H1 (cell line): ENCODE data around the gene CASS4. TPM values are rescaled to one million over a fixed set of nuclear protein-coding genes. Genes with fewer than 3 reads are reported as not detected.

ENCODE experiments used
- CTCF ChIA-PET: fragments of 300-600 bp; sonication (Branson Sonifier 250); formaldehyde crosslinking; loops from one replicate; lab custom pipeline; 2021; ENCODE audit not compliant: partially characterized antibody; lab: Charles Lee
- POLR2A ChIA-PET: fragments of 300-600 bp; sonication (Branson Sonifier 250); formaldehyde crosslinking; loops from one replicate; lab custom pipeline; 2021; ENCODE audit warnings: inconsistent platforms; ENCODE audit not compliant: partially characterized antibody; lab: Charles Lee
- DNase-seq, 2 experiments: peaks; one replicate each; pipeline versions ENCODE4 v3.0.0 to v3.0.0-alpha.2; 2010 to 2022; ENCODE audit warnings: low spot score in 2 of 2, low read depth in 1 of 2, mixed read lengths in 1 of 2
- FAIRE-seq: peaks from 2 replicates; lab custom pipeline; 2011; peaks lifted over from hg19 to GRCh38; lab: Jason Lieb, UNC
- H2AFZ ChIP-seq: 2 replicates; pipeline ENCODE4 v1.8.1; 2012; ENCODE audit warnings: low read length, inconsistent platforms
- H2AK5ac ChIP-seq: 2 replicates; pipeline ENCODE4 v1.6.1; 2013; ENCODE audit warnings: low read depth, low read length
- H2BK120ac ChIP-seq: replicated peaks from 2 replicates; pipeline ENCODE3; 2013; ENCODE audit warnings: low read depth, low read length, inconsistent platforms
- H2BK12ac ChIP-seq: 2 replicates; pipeline ENCODE4 v1.6.1; 2013; ENCODE audit warnings: low read depth, low read length
- H2BK15ac ChIP-seq: 2 replicates; pipeline ENCODE4 v1.6.1; 2013; ENCODE audit warnings: low read length
- H2BK20ac ChIP-seq: 2 replicates; pipeline ENCODE4 v1.6.1; 2013; ENCODE audit warnings: low read length
- H2BK5ac ChIP-seq: 2 replicates; pipeline ENCODE4 v1.6.1; 2013; ENCODE audit warnings: low read depth, low read length
- H3K14ac ChIP-seq: 2 replicates; pipeline ENCODE4 v1.6.1; 2013; ENCODE audit warnings: inconsistent platforms; ENCODE audit not compliant: insufficient read length
- H3K18ac ChIP-seq: 2 replicates; pipeline ENCODE4 v1.6.1; 2013; ENCODE audit warnings: low read length; ENCODE audit errors: extremely low read depth
- H3K23ac ChIP-seq: 2 replicates; pipeline ENCODE4 v1.6.1; 2013; ENCODE audit warnings: inconsistent platforms; ENCODE audit not compliant: insufficient read length
- H3K23me2 ChIP-seq: 2 replicates; pipeline ENCODE4 v1.6.1; 2013; ENCODE audit warnings: low read depth, low read length
- H3K27ac ChIP-seq: 2 replicates; pipeline ENCODE4 v1.6.1; 2011; ENCODE audit warnings: low read depth, low read length, inconsistent platforms
- H3K27me3 ChIP-seq, 4 experiments: replicated peaks in 1 of 4; 1 replicate in 1 of 4; 2 replicates in 3 of 4; pipeline versions ENCODE4 v1.6.1 to v1.8.1; 2011 to 2013; ENCODE audit warnings: low read length in 3 of 4, mild to moderate bottlenecking in 3 of 4, inconsistent platforms in 2 of 4, mixed read lengths in 2 of 4, moderate library complexity in 1 of 4; ENCODE audit not compliant: control insufficient read depth in 3 of 4, insufficient read depth in 3 of 4; ENCODE audit errors: extremely low read depth in 1 of 4
- H3K36me3 ChIP-seq, 4 experiments: 2 replicates each; pipeline versions ENCODE4 v1.6.1 to v1.8.1; 2011 to 2013; ENCODE audit warnings: mild to moderate bottlenecking in 4 of 4, low read length in 3 of 4, moderate library complexity in 2 of 4, control low read depth in 1 of 4, inconsistent platforms in 1 of 4; ENCODE audit not compliant: insufficient read depth in 4 of 4, control insufficient read depth in 2 of 4
- H3K4ac ChIP-seq: replicated peaks from 2 replicates; pipeline ENCODE3; 2013; ENCODE audit warnings: low read length, low read depth, mixed read lengths, inconsistent platforms; ENCODE audit not compliant: insufficient read length
- H3K4me1 ChIP-seq, 4 experiments: replicated peaks in 1 of 4; 1 replicate in 1 of 4; 2 replicates in 3 of 4; pipeline versions ENCODE4 v1.6.1 to v1.8.1; 2011 to 2013; ENCODE audit warnings: low read length in 3 of 4, inconsistent platforms in 2 of 4, mixed read lengths in 1 of 4; ENCODE audit not compliant: insufficient read depth in 4 of 4, control insufficient read depth in 3 of 4
- H3K4me2 ChIP-seq, 2 experiments: 2 replicates each; pipeline versions ENCODE4 v1.6.1 to v1.8.1; 2011 to 2013; ENCODE audit warnings: low read depth in 2 of 2, low read length in 2 of 2, control low read depth in 1 of 2, inconsistent platforms in 1 of 2, mild to moderate bottlenecking in 1 of 2; ENCODE audit not compliant: insufficient read depth in 1 of 2
- H3K4me3 ChIP-seq, 4 experiments: fragments of 200-600, 300-600 bp in 1 of 4; sonication (generic), shearing (Covaris generic), sonication (Bioruptor Twin) in 1 of 4; 2 replicates each; pipeline versions ENCODE4 v1.5.1 to v1.8.1; 2011 to 2016; ENCODE audit warnings: low read length in 4 of 4, low read depth in 3 of 4, control low read depth in 2 of 4, inconsistent platforms in 2 of 4, mild to moderate bottlenecking in 2 of 4, mixed read lengths in 1 of 4, moderate library complexity in 1 of 4; ENCODE audit not compliant: insufficient read depth in 2 of 4; ENCODE audit errors: extremely low read depth in 1 of 4
- H3K56ac ChIP-seq: replicated peaks from 2 replicates; pipeline ENCODE3; 2013; ENCODE audit warnings: low read depth, mild to moderate bottlenecking, mixed read lengths, low read length, inconsistent platforms; ENCODE audit not compliant: insufficient read length
- H3K79me1 ChIP-seq: 2 replicates; pipeline ENCODE4 v1.6.1; 2013; ENCODE audit warnings: low read depth, low read length, control low read depth
- H3K79me2 ChIP-seq, 2 experiments: 2 replicates each; pipeline versions ENCODE4 v1.6.1 to v1.8.1; 2012 to 2013; ENCODE audit warnings: low read length in 2 of 2, mild to moderate bottlenecking in 2 of 2, inconsistent platforms in 1 of 2; ENCODE audit not compliant: insufficient read depth in 2 of 2, control insufficient read depth in 1 of 2
- H3K9ac ChIP-seq, 4 experiments: replicated peaks in 1 of 4; 1 replicate in 1 of 4; 2 replicates in 3 of 4; pipeline versions ENCODE4 v1.6.1 to v1.8.1; 2011 to 2013; ENCODE audit warnings: low read depth in 3 of 4, low read length in 3 of 4, control low read depth in 2 of 4, mild to moderate bottlenecking in 2 of 4, moderate library complexity in 2 of 4, inconsistent platforms in 1 of 4; ENCODE audit errors: extremely low read depth in 1 of 4
- H3K9me3 ChIP-seq, 2 experiments: 2 replicates each; pipeline versions ENCODE4 v1.6.1 to v1.8.1; 2012 to 2013; ENCODE audit warnings: mild to moderate bottlenecking in 2 of 2, moderate library complexity in 2 of 2, control low read depth in 1 of 2, inconsistent platforms in 1 of 2, low read depth in 1 of 2, low read length in 1 of 2, mixed read lengths in 1 of 2; ENCODE audit not compliant: insufficient read depth in 2 of 2
- H4K20me1 ChIP-seq, 2 experiments: replicated peaks in 1 of 2; 2 replicates each; pipeline versions ENCODE3 to v1.8.1; 2011 to 2013; ENCODE audit warnings: inconsistent platforms in 2 of 2, low read length in 2 of 2, mild to moderate bottlenecking in 1 of 2; ENCODE audit not compliant: insufficient read depth in 2 of 2, control insufficient read depth in 1 of 2
- H4K5ac ChIP-seq: 2 replicates; pipeline ENCODE4 v1.6.1; 2013; ENCODE audit warnings: low read length, low read depth, mixed read lengths, inconsistent platforms; ENCODE audit not compliant: insufficient read length
- H4K8ac ChIP-seq: 2 replicates; pipeline ENCODE4 v1.8.0; 2013; ENCODE audit warnings: mild to moderate bottlenecking, moderate library complexity, low read length, inconsistent platforms; ENCODE audit not compliant: insufficient read depth; ENCODE audit errors: extremely low read depth
- H4K91ac ChIP-seq: replicated peaks from 2 replicates; pipeline ENCODE3; 2013; ENCODE audit warnings: low read length, mixed read lengths, inconsistent platforms; ENCODE audit not compliant: insufficient read length
- NANOG ChIP-seq: IDR thresholded peaks from 2 replicates; pipeline ENCODE4 v1.6.1; 2011; ENCODE audit warnings: low read length, low read depth, mild to moderate bottlenecking, inconsistent platforms; ENCODE audit not compliant: insufficient read depth, poor library complexity, severe bottlenecking
- PHF8 ChIP-seq: fragments of 200-600 bp; sonication (generic); conservative IDR thresholded peaks from 2 replicates; pipeline ENCODE4 v1.7.1; 2012; ENCODE audit warnings: low read depth, mild to moderate bottlenecking, inconsistent platforms, low read length, moderate library complexity
- SP2 ChIP-seq: IDR thresholded peaks from 2 replicates; pipeline ENCODE4 v1.6.1; 2012; ENCODE audit warnings: mild to moderate bottlenecking, low read length, inconsistent platforms
- TCF12 ChIP-seq: IDR thresholded peaks from 2 replicates; pipeline ENCODE4 v1.6.1; 2011; ENCODE audit warnings: low read depth, mild to moderate bottlenecking, low read length
- WGBS, 2 experiments: shearing (Covaris generic) in 1 of 2; methylation state at CpG; one replicate each; pipeline versions ENCODE4 v1.1.6 to v1.1.7; 2013 to 2015; ENCODE audit warnings: low lambda C conversion rate in 2 of 2, mixed read lengths in 2 of 2, inconsistent platforms in 1 of 2, low coverage in 1 of 2, missing lambda C conversion rate in 1 of 2; ENCODE audit not compliant: insufficient replicate concordance in 2 of 2, insufficient coverage in 1 of 2, insufficient read length in 1 of 2; ENCODE audit errors: extremely low coverage in 1 of 2, missing lambda C conversion rate in 1 of 2; 5-methylcytosine and 5-hydroxymethylcytosine counted together
- polyA plus RNA-seq, 7 experiments: library from polyadenylated mRNA; depleted of rRNA in 3 of 7; stranded (reverse) in 5 of 7; unstranded in 2 of 7; fragments of >200 nt in 5 of 7; fragments of 200-250 nt in 2 of 7; gene quantifications; 1 replicate in 5 of 7; 2 replicates in 1 of 7; 4 replicates in 1 of 7; pipeline versions ENCODE4 v1.2.1 to v1.2.3, GENCODE V29; 2011 to 2013; ENCODE audit warnings: missing spikeins in 2 of 7, mixed read lengths in 2 of 7
- total RNA-seq: library from RNA; stranded (reverse); fragmentation: NEBNext Ultra II Directional; extraction: Animal tissue kit (Norgen Biotek cat#: 25700); gene quantifications from 2 replicates; pipeline ENCODE4 v1.2.1, GENCODE V29; 2021

The CASS4 gene
- total and polyA plus RNA-seq, 2 of the 8 experiments (the other 6 are each of a cell fraction or from before 2014, with no cell fraction given) = not detected

DNA sequence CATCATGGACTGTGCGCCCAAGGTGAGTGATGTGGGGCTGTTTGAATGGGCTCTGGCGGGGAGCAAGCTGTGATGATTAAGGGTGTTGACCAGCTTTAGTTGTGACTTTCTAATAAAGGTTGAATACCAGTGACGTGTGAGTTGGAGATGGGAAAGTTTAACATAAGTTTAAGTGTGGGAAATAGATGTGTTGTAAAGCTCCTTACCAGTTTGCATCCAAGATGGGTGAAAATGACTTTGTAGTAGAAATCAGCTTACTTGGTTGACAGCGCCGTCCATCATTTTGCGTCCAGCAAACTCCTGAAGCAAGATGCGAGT, 372 bp downstream of the CASS4 start:
- H3K4ac ChIP-seq = no peak overlapping the region
- H3K79me2 ChIP-seq = no peaks in the 10 kb centered on the region
- DNase-seq (no peak), FAIRE-seq (no peak)
- H3K4me1 ChIP-seq = no peaks in the 10 kb centered on the region
- no peaks in the 10 kb centered on the region for H3K27me3 ChIP-seq
- H2BK5ac ChIP-seq = no peak overlapping the region
- H3K9ac ChIP-seq = no peak overlapping the region
- H4K5ac ChIP-seq = no peak overlapping the region
- peaks cover 0 to 10% (median 3%) of the 10 kb centered on the region in 4 experiments; a peak in 6 of 8 replicates for H3K36me3 ChIP-seq
- no peak overlapping the region for H3K56ac ChIP-seq
- H2BK15ac ChIP-seq = no peak overlapping the region
- H2BK12ac ChIP-seq = no peak overlapping the region
- no peak overlapping the region for H3K27ac ChIP-seq
- H4K20me1 ChIP-seq = peaks cover 2 to 4% of the 10 kb centered on the region in 2 experiments
- TF ChIP-seq NANOG (no peak), TCF12 (no peak), PHF8 (no peak), SP2 (no peak)
- WGBS, 2 experiments = 90 to 100% methylated on average over 1 to 7 of the region's 7 CpGs
- H2BK20ac ChIP-seq = no peak overlapping the region
- no peak overlapping the region for H3K4me3 ChIP-seq
- H3K79me1 ChIP-seq = no peaks in the 10 kb centered on the region
- no peak overlapping the region for H2AK5ac ChIP-seq
- no peaks in the 10 kb centered on the region for H3K9me3 ChIP-seq
- H3K18ac ChIP-seq = no peak overlapping the region
- H3K14ac ChIP-seq = no peak overlapping the region
- H2BK120ac ChIP-seq = no peak overlapping the region
- no peak overlapping the region for H4K91ac ChIP-seq
- H4K8ac ChIP-seq = no peak overlapping the region
- no peak overlapping the region for H3K4me2 ChIP-seq
- ChIA-PET CTCF (interaction anchor here (0.6 to 1.5 kb wide), 4 partner anchors 10 to 254 kb away, joined by 3 to 4 read pairs (median 4); no protein-coding TSS in a partner anchor), POLR2A (interaction anchor here (0.5 to 1.1 kb wide), 2 partner anchors 18 to 76 kb away, joined by 3 read pairs; no protein-coding TSS in a partner anchor)
- H3K23ac ChIP-seq = no peak overlapping the region
- H3K23me2 ChIP-seq = no peaks in the 10 kb centered on the region
- H2AFZ ChIP-seq = no peak overlapping the region
